ENCODE data around the gene SEL1L2.

DNA sequence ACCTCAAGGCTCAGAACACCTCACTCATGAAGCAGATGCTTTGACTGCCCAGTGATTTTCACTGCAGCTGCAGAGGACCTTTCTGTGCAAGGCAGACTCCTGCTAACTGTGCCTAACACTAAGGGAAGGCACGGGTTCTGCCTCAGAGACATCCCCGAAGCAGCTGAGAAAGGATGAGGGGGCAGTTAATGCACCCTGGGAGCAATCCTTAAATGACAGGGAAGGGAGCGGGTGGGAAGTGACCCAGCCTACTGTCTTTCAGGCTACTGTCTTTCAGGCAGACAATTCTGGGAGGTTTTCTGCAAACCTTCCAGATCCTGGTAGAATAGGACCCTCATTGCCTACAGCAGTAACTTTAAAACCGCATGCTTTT, 150.3 kb downstream of the SEL1L2 start:
- TF ChIP-seq POLR2AphosphoS5 (IDR thresholded peaks at IDR 0.05; ENCODE audit: low read depth, low read length) (no peak), TAF1 (IDR thresholded peaks at IDR 0.05; ENCODE audit: borderline replicate concordance, low read depth, low read length) (no peak)
